ENCODE measurements around the gene PRRC2B. TPM values are rescaled to one million over a fixed set of nuclear protein-coding genes. Genes with fewer than 3 reads are reported as not detected.
A peak's percentile ranks its signal among the peaks of the same experiment; 100 is the strongest.

Gene PRRC2B
- total RNA-seq, 4 donors from 2014 or later, result 73.7 to 171 (median 98.9) TPM

DNA sequence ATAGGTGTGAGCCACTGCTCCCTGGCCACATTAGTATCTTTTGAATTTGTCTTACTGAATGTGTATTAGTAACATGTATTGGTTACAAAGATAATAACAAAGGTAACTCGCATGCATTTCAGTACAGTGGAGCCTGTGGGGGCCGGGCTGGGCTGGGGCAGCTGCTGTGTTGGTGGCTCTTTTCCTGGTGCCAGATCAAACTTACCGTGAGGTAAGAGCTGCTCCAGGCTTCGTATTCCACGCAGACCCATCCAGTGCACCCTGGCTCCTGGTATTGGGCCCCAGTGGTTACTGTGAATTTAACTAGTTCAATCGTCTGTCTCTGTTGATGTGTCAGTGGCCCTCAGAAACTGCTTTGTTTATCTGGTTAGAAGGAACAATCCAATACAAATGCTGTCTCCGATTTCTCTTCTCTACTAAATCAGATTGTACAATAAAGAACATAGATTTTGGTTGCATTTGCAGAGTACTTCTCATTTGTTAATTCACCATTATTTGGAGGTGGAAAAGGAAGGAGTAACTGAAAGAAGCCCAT, 15.6 kb downstream of the PRRC2B start:
- TF ChIP-seq EP300 (IDR thresholded peaks at IDR 0.05; ENCODE audit: low read depth) (no peak), CTCF (IDR thresholded peaks at IDR 0.05) (no peak), POLR2AphosphoS5 (IDR thresholded peaks at IDR 0.05) (no peak), POLR2A (IDR thresholded peaks at IDR 0.05) (no peak)
- peak overlapping the region; percentile 80 to 99 (median 82) for H3K27ac ChIP-seq
- H3K27me3 ChIP-seq, result no peaks in the 10 kb centered on the region
- no peaks in the 10 kb centered on the region for H3K9me3 ChIP-seq
- intact Hi-C loops (cut with DNase I; ENCODE audit: low total_unique reads), result no loop called here
- 63 to 75% methylated on average over 1 to 7 of the region's 7 CpGs for WGBS, 2 donors (ENCODE audit: low coverage in 1 of 2)
- in situ Hi-C loops (cut with MboI; ENCODE audit: low pct_ligation_motif_present in 1 of 4, low pct_unique_long_range_greater_than_20kb in 1 of 4, low sequenced_read_pairs in 3 of 4), result no loop called here
- DNase-seq, result no peak
- no peak overlapping the region for H3K4me3 ChIP-seq
- H3K4me1 ChIP-seq, result peaks cover 50 to 84% (median 62%) of the 10 kb centered on the region in 4 donors
- no peaks in the 10 kb centered on the region for H3K36me3 ChIP-seq

DNA sequence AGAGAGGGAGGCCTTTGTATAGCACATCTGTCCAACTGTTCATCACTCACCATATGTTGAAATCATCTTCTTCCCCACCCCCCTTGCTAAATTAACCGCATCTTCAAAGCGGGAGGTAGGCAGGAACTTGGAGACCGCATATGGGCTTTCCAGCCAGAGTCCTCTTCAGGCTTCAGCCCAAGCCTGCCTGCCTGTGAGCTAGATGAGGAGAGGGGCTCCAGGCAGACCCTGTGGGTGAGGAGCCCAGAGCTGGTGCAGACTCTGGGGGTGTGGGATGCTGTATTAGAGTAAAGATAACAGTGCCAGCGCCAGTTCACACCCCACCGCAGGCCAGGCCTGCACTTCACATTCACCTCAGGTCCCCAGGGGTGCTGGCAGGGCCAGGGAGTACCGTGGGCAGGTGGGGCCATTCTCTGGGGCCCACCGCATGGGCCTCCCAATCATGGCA, 16.2 kb downstream of the PRRC2B start:
- DNase-seq, result no peak
- peaks cover 46 to 79% (median 57%) of the 10 kb centered on the region in 4 donors for H3K4me1 ChIP-seq
- H3K4me3 ChIP-seq, result no peak overlapping the region
- no peaks in the 10 kb centered on the region for H3K27me3 ChIP-seq
- no peaks in the 10 kb centered on the region for H3K9me3 ChIP-seq
- no peaks in the 10 kb centered on the region for H3K36me3 ChIP-seq
- H3K27ac ChIP-seq, result peak overlapping the region; percentile 25 to 99 (median 82)
- intact Hi-C loops (cut with DNase I; ENCODE audit: low total_unique reads) (no loop called here), in situ Hi-C loops (cut with MboI; ENCODE audit: low pct_ligation_motif_present in 1 of 4, low pct_unique_long_range_greater_than_20kb in 1 of 4, low sequenced_read_pairs in 3 of 4) (no loop called here)
- TF ChIP-seq POLR2A (IDR thresholded peaks at IDR 0.05) (no peak), POLR2AphosphoS5 (IDR thresholded peaks at IDR 0.05) (no peak), EP300 (IDR thresholded peaks at IDR 0.05; ENCODE audit: low read depth) (no peak)
- WGBS, 2 donors (ENCODE audit: low coverage in 1 of 2), result 59 to 66% methylated on average over 3 to 7 of the region's 7 CpGs

DNA sequence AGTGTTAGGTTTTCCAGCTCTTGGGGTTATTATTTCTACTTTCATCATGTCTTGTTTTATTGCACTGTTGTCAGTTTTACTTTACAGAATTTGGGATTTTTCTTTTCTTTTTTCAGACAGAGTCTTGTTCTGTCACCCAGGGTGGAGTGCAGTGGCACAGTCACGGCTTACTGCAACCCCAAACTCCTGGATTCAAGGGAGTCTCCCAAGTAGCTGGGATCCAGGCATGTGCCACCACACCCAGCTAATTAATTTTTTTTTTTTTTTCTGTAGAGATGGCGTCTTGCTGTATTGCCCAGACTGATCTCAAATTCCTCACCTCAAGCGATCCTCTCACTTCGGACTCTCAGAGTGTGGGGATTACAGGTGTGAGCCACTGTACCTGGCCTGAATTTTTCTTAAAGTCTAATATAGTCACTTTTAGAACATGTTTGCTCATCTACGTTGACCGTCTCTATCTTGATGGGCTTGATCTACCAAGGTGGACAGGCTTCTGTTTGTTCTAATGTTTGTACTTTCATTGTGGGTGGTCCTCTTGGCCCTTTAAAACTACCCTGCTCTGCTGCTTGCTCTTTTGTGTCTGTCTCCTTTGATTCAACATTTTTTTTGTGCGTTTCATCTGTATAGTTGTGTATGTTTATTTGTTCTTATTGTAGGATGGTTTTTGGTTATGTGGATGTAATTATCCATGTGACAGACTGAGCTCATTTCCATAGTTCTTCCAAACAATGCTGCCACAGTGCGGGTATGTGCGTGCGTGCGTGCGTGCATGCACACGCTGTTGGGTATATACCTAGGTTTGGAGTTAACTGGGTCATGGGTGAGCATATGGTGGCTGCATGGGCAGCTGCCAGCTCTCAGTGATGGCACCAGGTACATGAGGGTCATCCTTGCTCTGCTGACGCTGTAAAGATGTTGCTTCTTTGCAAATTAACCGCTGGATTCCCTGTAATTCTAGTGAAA, 18.1 kb downstream of the PRRC2B start:
- Histone ChIP-seq H3K27me3 (no peaks in the 10 kb centered on the region), H3K4me3 (no peak overlapping the region), H3K27ac (no peak overlapping the region), H3K9me3 (no peaks in the 10 kb centered on the region), H3K4me1 (peaks cover 30 to 71% (median 44%) of the 10 kb centered on the region in 4 donors), H3K36me3 (no peaks in the 10 kb centered on the region)
- intact Hi-C loops (cut with DNase I; ENCODE audit: low total_unique reads) (no loop called here), in situ Hi-C loops (cut with MboI; ENCODE audit: low pct_ligation_motif_present in 1 of 4, low pct_unique_long_range_greater_than_20kb in 1 of 4, low sequenced_read_pairs in 3 of 4) (no loop called here)
- DNase-seq, result no peak
- no peak for TF ChIP-seq POLR2AphosphoS5 (IDR thresholded peaks at IDR 0.05)
- no peak for TF ChIP-seq EP300 (IDR thresholded peaks at IDR 0.05; ENCODE audit: low read depth)
- no peak for TF ChIP-seq CTCF (IDR thresholded peaks at IDR 0.05)
- TF ChIP-seq POLR2A (IDR thresholded peaks at IDR 0.05), result no peak
- 76 to 84% methylated on average over 8 to 15 of the region's 15 CpGs for WGBS, 2 donors (ENCODE audit: low coverage in 1 of 2)

DNA sequence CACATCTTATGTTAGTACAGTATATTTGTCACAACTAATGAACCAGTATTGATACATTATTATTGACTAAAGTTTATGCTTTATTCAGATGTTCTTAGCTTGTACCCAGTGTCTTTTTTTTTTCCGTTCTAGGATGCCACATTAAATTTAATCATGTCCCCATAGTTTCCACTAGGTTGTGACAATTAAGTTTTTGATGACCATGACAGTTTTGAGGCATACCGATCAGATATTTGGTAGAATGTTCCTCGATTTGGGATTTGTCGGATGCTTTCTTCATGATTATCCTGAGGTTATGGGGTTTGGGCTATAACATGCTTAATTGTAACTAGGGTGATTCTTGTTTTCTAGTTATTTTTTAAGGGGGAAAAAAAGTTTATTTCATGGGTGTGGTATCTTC, 22.6 kb downstream of the PRRC2B start:
- Histone ChIP-seq H3K27ac (no peak overlapping the region), H3K9me3 (no peaks in the 10 kb centered on the region), H3K36me3 (no peaks in the 10 kb centered on the region), H3K27me3 (no peaks in the 10 kb centered on the region), H3K4me1 (peaks cover 38 to 70% (median 55%) of the 10 kb centered on the region in 4 donors), H3K4me3 (no peak overlapping the region)
- intact Hi-C loops (cut with DNase I; ENCODE audit: low total_unique reads) (no loop called here), in situ Hi-C loops (cut with MboI; ENCODE audit: low pct_ligation_motif_present in 1 of 4, low pct_unique_long_range_greater_than_20kb in 1 of 4, low sequenced_read_pairs in 3 of 4) (no loop called here)
- no peak for DNase-seq
- 86 to 89% methylated on average over 4 of the region's 4 CpGs for WGBS, 2 donors (ENCODE audit: low coverage in 1 of 2)
- TF ChIP-seq POLR2AphosphoS5 (IDR thresholded peaks at IDR 0.05) (no peak), CTCF (IDR thresholded peaks at IDR 0.05) (no peak), EP300 (IDR thresholded peaks at IDR 0.05; ENCODE audit: low read depth) (no peak), POLR2A (IDR thresholded peaks at IDR 0.05) (no peak)

All from transverse colon (tissue), 4 donors.